Stimulated activated CD4-positive, alpha-beta T cell treated with anti-CD3 and anti-CD28 coated beads, TNF-alpha, amount 100 ng/mL, for 4 hours (primary cell): ENCODE results near the gene COL11A2.
"Not testable (repeated sequence)": the region's sequence is repeated elsewhere in the genome, so short reads cannot be mapped to it uniquely, and the experiment has no call there.

Experiments used
- DNase-seq, 3 experiments: peaks; one replicate each; pipeline ENCODE4 v3.0.0-alpha.2; 2020; ENCODE audit warnings: low read depth in 3 of 3

COL11A2 gene

GRCh38 chr6:33156561-33156960 is 35.7 kb downstream of the COL11A2 start:
- DNase-seq, result no peak

- DNase-seq, result no peak
Measured at GRCh38 chr6:33154349-33154748, 37.9 kb downstream of the COL11A2 start.

GRCh38 chr6:33151050-33151449 is 41.2 kb downstream of the COL11A2 start:
- no peak for DNase-seq

- not testable (repeated sequence) for DNase-seq
Measured at GRCh38 chr6:33150560-33150959, 41.7 kb downstream of the COL11A2 start.

DNA sequence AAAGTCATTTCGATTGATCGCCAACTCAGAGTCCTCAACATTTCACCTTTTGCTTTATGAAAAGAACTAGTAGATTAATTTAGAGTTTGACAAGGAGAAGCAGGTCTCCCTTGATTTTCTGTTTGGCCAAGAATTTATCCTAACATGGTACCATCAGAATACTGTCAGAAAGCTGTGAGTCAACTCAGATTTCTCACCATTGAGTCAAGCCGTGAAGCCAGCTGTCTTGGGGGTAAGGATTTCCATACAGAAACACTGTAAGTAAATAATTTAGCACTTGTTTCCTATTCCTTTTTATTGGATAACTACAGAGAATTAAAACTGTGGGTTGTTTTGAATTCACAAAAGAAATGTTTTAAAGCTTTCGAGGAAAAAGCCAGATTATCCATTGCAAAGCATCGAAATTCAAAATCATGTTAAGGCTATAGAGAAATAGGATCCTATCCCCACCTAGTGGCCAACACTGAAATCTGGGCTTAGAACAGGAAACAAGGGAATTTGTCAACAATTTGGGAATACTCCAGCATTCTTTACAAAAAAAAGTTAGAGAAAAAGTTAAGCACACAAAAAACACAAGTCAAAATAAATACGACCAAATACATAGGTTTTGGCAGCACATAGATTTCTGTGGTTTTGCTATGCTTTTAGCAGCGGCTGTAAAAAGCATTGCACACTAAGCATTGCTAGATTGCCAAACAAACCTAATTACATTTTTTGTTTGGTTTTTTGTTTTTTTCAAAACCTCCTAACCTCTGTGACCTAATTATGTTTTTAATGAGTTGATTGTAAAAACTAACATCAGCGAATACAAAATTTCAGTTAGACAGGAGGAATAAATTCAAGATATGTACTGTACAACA is 44.2 kb downstream of the COL11A2 start:
- DNase-seq, result no peak

DNA sequence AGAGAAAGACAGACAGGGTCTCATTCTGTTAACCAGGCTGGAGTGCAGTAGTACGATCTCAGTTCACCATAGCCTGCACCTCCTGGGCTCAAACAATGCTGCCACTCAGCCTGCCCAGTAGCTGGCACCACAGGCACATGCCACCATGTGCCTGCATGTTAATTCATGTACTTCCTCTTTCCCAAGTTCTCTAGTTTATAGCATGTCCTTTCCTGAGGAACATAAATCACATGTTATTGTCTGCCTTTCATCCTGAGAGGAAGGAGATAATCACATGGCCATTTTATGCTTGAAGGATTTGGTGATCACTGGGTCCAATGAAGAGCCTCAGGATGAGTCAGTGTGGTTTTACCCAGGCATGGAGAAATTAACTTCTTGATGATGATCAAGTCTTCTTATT is 47.9 kb downstream of the COL11A2 start:
- no peak for DNase-seq

DNA sequence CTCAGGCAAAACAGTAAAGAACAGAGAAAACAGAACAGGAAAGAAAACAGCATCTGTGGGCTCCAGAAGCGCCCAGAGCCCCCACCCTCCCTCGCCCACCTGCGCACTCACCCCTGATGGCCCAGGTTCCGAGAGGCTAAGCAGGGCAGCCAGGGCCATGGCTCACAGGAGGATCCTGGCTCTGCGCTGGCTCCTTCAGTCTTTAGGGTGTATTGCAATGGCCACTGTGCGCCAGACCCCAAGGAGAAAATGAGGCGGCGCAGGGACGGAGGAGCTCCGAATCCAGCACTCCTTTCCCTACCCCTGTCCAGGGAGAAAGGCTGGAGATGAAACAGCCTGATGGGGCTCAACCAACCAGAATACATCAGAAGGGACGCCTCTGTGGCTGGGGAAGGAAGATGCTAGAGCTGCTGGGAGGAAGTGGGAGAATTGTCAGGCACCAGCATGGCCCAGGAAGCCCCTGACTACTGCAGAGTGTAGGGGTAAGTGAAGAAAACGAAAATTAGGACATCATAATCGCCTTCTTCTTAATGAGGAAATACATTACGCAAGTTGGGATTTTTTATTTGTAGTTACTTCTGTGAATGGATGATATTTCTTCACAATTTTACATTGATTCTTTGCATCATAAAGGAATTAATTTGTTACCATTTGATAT is 49.0 kb downstream of the COL11A2 start:
- DNase-seq, result no peak

- DNase-seq, result no peak
Measured at GRCh38 chr6:33142501-33143070, 49.7 kb downstream of the COL11A2 start.

DNA sequence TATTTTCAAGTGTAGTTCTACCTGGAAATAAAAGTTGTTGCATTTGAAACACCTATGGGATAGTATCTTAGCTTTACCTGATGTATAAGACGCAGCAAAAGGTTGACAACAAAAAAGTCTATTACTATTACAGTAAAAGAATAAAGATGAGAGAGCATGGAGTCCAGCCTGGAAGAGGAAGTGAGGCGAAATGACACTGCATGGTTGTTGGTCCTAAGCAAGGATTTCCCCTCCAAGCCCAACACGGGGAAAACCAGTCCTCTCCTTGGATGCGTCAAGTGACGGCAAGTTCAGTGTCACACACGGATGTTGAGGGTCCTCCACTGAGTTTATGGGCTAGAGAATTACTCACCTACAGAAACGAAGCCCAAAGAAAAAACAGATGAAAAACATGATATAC is 51.7 kb downstream of the COL11A2 start:
- no peak for DNase-seq

DNA sequence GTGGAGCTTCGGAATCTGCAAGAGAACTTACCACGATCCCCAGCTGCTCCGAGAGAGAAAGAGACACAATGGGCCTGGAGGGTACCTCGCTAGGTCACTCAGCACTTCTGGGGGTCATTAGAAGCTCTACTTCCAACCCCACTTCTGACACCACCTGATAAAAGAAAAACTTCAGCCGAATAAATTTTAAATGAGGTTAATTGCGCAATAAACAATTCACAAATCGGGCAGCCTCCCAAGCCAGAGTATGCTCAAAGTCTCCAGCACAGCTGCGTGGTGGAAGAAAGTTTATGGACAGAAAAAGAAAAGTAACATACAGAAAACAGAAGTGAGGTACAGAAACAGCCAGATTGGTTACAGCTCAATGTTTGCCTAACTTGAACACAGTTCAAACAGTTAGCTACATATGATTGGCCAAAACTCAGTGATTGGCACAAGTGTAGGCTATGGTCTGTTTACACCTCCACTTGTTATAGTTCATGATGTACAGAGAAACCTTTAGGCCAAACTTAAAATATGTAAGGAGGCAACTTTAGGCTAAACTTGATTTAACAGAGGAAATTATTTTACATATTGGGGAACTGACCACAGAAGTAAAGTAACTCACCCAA is 52.6 kb downstream of the COL11A2 start:
- no peak for DNase-seq

DNA sequence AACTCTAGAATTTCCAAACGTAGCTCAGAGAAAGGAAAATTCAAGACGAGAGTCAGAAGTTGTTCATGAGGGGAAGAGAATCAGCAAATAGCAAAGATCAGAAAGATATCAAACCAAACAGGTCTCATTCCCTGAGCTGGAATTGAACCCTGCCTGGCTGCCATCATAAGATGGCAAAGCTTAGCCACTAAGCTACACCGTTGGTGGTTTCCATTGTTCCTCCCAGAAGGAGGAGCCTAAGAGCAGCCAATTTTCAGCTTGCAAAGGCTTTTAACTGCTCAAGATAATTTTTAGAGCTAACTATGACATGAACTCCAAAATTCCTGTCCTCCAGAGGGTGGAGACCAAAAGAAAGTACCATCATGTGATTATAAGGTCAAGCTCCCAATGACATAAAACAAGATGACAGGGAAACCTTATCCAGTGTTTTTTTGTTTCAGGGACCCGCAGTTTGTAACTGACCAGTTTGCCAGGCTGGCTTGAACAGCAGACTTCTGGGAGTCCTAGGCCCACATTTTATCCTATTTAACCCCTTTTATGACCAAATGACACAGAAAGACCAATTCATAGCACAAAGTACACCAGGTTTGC is 55.9 kb downstream of the COL11A2 start:
- no peak for DNase-seq

DNA sequence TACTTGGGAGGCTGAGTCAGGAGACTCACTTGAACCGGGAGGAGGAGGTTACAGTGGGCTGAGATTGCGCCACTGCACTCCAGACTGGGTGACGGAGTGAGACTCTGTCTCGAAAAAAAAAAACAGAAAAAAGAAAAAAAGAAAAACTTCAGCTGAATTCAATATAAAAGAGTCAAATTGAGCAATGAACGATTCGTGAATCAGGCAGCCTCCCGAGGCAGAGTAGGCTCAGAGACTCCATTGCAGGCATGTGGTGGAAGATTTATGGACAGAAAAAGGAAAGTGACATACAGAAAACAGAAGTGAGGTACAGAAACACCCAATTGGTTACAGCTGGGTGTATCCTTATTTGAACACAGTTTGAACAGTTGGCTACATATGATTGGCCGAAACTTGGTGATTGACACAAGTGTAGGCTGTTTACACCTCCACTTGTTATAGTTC is 60.2 kb downstream of the COL11A2 start:
- no peak for DNase-seq

- no peak for DNase-seq
Measured at GRCh38 chr6:33128318-33128717, 63.9 kb downstream of the COL11A2 start.

DNA sequence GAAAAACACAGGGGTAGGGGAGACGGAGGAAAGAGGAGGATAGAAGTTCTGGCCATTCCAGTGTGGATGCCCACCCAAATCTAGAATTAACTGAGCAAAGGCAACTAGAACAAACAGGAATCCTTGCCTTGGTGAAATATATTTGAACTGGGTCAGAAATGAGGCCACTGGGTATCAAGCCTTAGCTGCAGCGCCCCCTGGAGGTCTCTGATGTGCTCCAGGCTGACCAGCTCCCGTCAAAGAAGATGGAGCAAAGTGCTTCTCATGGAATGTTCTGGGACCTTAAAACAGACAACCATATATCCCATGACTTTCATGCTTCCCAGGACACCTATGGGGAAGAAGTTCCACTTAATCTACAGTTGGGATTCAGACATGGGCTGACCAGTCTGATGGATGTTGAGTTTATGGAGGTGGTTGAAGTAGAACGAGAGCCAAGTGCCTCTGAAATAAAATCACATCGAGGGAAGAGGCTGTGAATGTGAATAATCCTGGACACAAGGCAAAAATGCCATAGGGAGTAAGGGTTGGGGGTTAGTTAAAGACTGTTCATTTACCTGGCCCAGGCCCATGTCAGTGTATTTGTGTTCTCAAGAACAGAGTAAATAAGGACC is 66.1 kb downstream of the COL11A2 start:
- peak; percentile 9 to 36 (median 29) for DNase-seq

DNA sequence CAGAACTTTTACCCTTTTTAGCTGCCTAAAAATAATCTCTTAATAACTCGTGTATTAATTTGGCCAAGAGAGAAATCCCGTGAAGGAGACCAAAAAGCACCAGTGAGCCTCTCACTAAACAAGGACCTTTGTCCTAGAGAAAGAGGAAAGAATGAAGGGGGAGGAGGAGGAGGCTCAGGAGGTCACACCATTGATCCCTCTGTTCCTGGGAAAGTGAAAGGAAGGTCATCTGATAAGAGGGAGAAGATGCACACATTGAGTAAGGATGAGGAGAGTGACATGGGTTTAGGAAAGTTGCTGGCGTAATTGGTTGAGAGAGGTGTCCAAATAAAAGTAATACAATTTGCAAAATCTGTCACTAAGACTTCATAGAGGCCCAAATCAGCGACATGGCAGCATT is 67.3 kb downstream of the COL11A2 start:
- no peak for DNase-seq

- no peak for DNase-seq
Measured at GRCh38 chr6:33124525-33124901, 67.8 kb downstream of the COL11A2 start.

DNA sequence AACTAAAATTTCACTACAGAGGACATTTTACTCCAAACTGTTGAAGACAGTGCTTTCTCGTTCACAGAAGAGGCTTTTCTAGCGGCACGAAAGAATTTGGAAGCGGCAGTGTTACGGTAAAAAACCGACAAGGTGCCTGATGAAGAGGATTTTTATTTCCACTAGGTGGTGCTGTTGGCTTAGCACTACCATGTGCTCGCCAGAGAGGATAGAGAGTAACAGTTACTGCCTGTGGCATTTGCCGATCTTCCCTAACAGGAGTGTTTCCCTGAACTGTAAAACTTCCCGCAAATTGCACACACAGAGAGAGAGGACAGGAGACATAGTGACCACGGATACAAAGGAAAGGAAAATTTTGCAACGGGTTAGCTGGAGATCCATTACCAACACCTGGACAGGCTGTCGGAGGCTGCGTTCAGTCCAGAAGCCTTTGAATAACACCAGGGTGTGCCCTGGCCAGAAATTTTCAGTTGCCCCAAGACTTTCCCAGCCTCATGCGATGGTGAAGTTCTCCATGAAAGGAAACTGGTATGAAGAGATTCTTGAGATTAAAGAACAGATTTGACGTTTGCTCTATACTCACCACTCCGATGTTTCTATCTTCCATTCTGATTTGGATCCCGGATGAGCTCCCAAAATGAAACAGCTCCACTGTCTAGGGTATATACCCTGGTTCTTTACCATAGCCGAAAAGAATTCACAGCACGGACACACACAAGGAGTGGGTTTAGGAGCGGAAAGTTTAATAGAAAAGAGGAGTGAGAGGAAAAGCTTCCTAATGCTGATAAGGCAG is 68.3 kb downstream of the COL11A2 start:
- no peak for DNase-seq

DNA sequence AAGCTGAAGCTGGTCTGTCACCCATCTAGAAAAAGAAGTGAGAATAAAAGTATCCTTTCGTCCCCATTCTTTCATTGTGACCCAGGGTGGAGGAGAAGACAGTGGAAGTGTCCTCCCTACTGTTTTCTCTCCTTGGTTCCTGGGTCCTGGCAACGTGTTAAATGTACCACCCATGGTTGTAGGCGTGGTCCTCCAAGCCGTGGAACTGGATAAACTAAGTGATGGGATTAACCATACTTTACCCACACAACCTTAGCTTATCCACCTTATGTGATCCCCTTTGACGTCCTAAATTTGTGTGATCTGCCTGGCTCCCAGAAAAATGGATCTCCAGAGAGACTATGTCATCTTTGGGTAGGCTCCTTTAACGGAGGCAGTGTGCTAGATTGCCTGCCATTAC is 69.1 kb downstream of the COL11A2 start:
- DNase-seq, result no peak

- no peak for DNase-seq
Measured at GRCh38 chr6:33120001-33120400, 72.3 kb downstream of the COL11A2 start.

- no peak for DNase-seq
Measured at GRCh38 chr6:33118525-33119123, 73.6 kb downstream of the COL11A2 start.
